A549 (cell line): ENCODE measurements around the gene IQUB.

Experiments
- CEBPB ChIP-seq, 2 experiments: fragments of >200 bp in 1 of 2; sonication (Bioruptor Twin) in 1 of 2; formaldehyde crosslinking in 1 of 2; IDR thresholded peaks; 2 replicates each; pipeline ENCODE4 v1.6.1; 2012 to 2016
- EP300 ChIP-seq, 2 experiments: fragments of >200 bp; sonication (Bioruptor Twin); formaldehyde crosslinking; IDR thresholded peaks; 2 replicates in 1 of 2; 3 replicates in 1 of 2; pipeline ENCODE4 v1.6.1; 2016 to 2017
- HDAC2 ChIP-seq: fragments of 200-600 bp; sonication (generic); IDR thresholded peaks from 2 replicates; pipeline ENCODE4 v1.6.1; 2016
- HOXA7 ChIP-seq: fragments of 250-450 bp; sonication (Bioruptor Pico); IDR thresholded peaks from 2 replicates; pipeline ENCODE4 v1.5.0; 2020; ENCODE audit warnings: mild to moderate bottlenecking, moderate library complexity
- POLR2A ChIP-seq: IDR thresholded peaks from 2 replicates; pipeline ENCODE4 v1.6.1; 2012; ENCODE audit warnings: mild to moderate bottlenecking, low read length
- RAD21 ChIP-seq, 2 experiments: fragments of >200 bp in 1 of 2; sonication (Bioruptor Twin) in 1 of 2; formaldehyde crosslinking in 1 of 2; IDR thresholded peaks in 1 of 2; conservative IDR thresholded peaks in 1 of 2; 2 replicates in 1 of 2; 3 replicates in 1 of 2; pipeline ENCODE4 v1.6.1; 2012 to 2018; ENCODE audit warnings: inconsistent platforms in 1 of 2
- SREBF2 ChIP-seq: fragments of 450-650 bp; IDR thresholded peaks from 2 replicates; pipeline ENCODE4 v1.6.1; 2014; ENCODE audit warnings: mild to moderate bottlenecking, moderate library complexity
- ZSCAN20 ChIP-seq: fragments of 250-450 bp; sonication (Bioruptor Pico); IDR thresholded peaks from 2 replicates; pipeline ENCODE4 v1.8.0; 2022; ENCODE audit warnings: mild to moderate bottlenecking, moderate library complexity
- TF ChIP-seq, protein P1 (sequence below): fragments of >200 bp; sonication (Bioruptor Twin); formaldehyde crosslinking; IDR thresholded peaks from 3 replicates; pipeline ENCODE4 v1.5.1; 2016
- TF ChIP-seq, protein P2 (sequence below): fragments of 200-600 bp; sonication (generic); IDR thresholded peaks from 2 replicates; pipeline ENCODE4 v1.6.1; 2016; ENCODE audit warnings: antibody characterized with exemption, mild to moderate bottlenecking, moderate library complexity
- TF ChIP-seq, protein P3 (sequence below): fragments of 450-650 bp; IDR thresholded peaks from 2 replicates; pipeline ENCODE4 v1.6.1; 2014; ENCODE audit warnings: antibody characterized with exemption
- TF ChIP-seq, protein P4 (sequence below): IDR thresholded peaks from 2 replicates; pipeline ENCODE4 v1.6.1; 2012

DNA sequence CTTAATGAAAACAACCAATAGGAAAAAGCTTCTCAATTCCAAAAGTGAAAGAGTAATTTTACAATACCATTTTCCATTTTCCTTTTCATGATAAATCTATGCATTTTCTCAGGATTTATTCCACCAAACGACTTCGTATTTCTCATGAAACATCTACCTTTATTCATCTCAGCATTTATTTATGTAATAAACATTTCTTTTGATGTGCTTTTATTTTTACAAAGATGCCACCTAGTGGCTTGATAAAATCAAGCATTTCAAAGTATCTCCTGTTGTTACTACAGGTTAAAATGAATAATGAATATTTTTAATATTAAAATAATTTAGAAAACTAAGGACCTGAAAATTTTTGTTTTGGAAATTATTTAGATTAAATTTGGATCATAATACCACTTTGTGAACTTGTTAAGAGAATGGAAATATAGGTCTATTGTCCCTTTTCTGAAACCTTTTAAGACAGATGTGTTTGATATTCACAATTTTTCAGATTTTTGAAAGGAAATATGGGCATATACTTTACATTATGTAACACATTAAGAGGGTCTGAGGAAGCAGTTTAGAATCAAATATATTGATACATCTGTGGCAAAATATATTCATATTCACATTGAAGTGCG, 2.7 kb upstream of the IQUB start:
- TF ChIP-seq, protein P1, sequence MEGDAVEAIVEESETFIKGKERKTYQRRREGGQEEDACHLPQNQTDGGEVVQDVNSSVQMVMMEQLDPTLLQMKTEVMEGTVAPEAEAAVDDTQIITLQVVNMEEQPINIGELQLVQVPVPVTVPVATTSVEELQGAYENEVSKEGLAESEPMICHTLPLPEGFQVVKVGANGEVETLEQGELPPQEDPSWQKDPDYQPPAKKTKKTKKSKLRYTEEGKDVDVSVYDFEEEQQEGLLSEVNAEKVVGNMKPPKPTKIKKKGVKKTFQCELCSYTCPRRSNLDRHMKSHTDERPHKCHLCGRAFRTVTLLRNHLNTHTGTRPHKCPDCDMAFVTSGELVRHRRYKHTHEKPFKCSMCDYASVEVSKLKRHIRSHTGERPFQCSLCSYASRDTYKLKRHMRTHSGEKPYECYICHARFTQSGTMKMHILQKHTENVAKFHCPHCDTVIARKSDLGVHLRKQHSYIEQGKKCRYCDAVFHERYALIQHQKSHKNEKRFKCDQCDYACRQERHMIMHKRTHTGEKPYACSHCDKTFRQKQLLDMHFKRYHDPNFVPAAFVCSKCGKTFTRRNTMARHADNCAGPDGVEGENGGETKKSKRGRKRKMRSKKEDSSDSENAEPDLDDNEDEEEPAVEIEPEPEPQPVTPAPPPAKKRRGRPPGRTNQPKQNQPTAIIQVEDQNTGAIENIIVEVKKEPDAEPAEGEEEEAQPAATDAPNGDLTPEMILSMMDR, result peak; percentile 60
- TF ChIP-seq, protein P2, sequence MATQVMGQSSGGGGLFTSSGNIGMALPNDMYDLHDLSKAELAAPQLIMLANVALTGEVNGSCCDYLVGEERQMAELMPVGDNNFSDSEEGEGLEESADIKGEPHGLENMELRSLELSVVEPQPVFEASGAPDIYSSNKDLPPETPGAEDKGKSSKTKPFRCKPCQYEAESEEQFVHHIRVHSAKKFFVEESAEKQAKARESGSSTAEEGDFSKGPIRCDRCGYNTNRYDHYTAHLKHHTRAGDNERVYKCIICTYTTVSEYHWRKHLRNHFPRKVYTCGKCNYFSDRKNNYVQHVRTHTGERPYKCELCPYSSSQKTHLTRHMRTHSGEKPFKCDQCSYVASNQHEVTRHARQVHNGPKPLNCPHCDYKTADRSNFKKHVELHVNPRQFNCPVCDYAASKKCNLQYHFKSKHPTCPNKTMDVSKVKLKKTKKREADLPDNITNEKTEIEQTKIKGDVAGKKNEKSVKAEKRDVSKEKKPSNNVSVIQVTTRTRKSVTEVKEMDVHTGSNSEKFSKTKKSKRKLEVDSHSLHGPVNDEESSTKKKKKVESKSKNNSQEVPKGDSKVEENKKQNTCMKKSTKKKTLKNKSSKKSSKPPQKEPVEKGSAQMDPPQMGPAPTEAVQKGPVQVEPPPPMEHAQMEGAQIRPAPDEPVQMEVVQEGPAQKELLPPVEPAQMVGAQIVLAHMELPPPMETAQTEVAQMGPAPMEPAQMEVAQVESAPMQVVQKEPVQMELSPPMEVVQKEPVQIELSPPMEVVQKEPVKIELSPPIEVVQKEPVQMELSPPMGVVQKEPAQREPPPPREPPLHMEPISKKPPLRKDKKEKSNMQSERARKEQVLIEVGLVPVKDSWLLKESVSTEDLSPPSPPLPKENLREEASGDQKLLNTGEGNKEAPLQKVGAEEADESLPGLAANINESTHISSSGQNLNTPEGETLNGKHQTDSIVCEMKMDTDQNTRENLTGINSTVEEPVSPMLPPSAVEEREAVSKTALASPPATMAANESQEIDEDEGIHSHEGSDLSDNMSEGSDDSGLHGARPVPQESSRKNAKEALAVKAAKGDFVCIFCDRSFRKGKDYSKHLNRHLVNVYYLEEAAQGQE, result no peak
- no peak for TF ChIP-seq EP300 (IDR thresholded peaks at IDR 0.05)
- no peak for TF ChIP-seq CEBPB (IDR thresholded peaks at IDR 0.05)
- TF ChIP-seq HDAC2, result no peak
- TF ChIP-seq, protein P3, sequence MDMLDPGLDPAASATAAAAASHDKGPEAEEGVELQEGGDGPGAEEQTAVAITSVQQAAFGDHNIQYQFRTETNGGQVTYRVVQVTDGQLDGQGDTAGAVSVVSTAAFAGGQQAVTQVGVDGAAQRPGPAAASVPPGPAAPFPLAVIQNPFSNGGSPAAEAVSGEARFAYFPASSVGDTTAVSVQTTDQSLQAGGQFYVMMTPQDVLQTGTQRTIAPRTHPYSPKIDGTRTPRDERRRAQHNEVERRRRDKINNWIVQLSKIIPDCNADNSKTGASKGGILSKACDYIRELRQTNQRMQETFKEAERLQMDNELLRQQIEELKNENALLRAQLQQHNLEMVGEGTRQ, result no peak
- no peak for TF ChIP-seq POLR2A
- no peak for TF ChIP-seq SREBF2
- TF ChIP-seq HOXA7 (CRISPR knock-in tag), result no peak
- no peak for TF ChIP-seq ZSCAN20
- peak; percentile 43 to 50 for TF ChIP-seq RAD21 (conservative IDR thresholded peaks at IDR 0.05 in 1 of 2, IDR thresholded peaks at IDR 0.05 in 1 of 2)
- TF ChIP-seq, protein P4, sequence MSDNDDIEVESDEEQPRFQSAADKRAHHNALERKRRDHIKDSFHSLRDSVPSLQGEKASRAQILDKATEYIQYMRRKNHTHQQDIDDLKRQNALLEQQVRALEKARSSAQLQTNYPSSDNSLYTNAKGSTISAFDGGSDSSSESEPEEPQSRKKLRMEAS, result no peak
